NB4 (cell line): ENCODE results near the gene PAQR8.

Source experiments
- DNase-seq: peaks from one replicate; pipeline ENCODE4 v3.0.0; 2010; ENCODE audit warnings: low read depth
- H3K4me3 ChIP-seq: one replicate; pipeline ENCODE4 v1.5.1; 2011; ENCODE audit warnings: mild to moderate bottlenecking, low read depth, low read length, moderate library complexity
- MYC ChIP-seq: IDR thresholded peaks from 2 replicates; pipeline ENCODE4 v1.6.1; 2011; ENCODE audit warnings: low read depth, low read length
- POLR2A ChIP-seq: IDR thresholded peaks from 2 replicates; pipeline ENCODE4 v1.6.1; 2011; ENCODE audit warnings: mild to moderate bottlenecking; ENCODE audit not compliant: insufficient read length; ENCODE audit errors: extremely low read depth
- TF ChIP-seq, protein P1 (sequence below): IDR thresholded peaks from one replicate; pipeline ENCODE4 v1.5.1; 2012; ENCODE audit warnings: low read depth, low read length
- TF ChIP-seq, protein P2 (sequence below): IDR thresholded peaks from 2 replicates; pipeline ENCODE4 v1.6.1; 2011; ENCODE audit warnings: low read depth, low read length

The PAQR8 gene

GRCh38 chr6:52388790-52389189 lies 26.8 kb downstream of the PAQR8 start:
- no peak overlapping the region for H3K4me3 ChIP-seq
- TF ChIP-seq, protein P1, sequence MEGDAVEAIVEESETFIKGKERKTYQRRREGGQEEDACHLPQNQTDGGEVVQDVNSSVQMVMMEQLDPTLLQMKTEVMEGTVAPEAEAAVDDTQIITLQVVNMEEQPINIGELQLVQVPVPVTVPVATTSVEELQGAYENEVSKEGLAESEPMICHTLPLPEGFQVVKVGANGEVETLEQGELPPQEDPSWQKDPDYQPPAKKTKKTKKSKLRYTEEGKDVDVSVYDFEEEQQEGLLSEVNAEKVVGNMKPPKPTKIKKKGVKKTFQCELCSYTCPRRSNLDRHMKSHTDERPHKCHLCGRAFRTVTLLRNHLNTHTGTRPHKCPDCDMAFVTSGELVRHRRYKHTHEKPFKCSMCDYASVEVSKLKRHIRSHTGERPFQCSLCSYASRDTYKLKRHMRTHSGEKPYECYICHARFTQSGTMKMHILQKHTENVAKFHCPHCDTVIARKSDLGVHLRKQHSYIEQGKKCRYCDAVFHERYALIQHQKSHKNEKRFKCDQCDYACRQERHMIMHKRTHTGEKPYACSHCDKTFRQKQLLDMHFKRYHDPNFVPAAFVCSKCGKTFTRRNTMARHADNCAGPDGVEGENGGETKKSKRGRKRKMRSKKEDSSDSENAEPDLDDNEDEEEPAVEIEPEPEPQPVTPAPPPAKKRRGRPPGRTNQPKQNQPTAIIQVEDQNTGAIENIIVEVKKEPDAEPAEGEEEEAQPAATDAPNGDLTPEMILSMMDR = no peak
- TF ChIP-seq, protein P2, sequence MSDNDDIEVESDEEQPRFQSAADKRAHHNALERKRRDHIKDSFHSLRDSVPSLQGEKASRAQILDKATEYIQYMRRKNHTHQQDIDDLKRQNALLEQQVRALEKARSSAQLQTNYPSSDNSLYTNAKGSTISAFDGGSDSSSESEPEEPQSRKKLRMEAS = no peak
- TF ChIP-seq MYC (no peak), POLR2A (no peak)
- no peak for DNase-seq

DNA sequence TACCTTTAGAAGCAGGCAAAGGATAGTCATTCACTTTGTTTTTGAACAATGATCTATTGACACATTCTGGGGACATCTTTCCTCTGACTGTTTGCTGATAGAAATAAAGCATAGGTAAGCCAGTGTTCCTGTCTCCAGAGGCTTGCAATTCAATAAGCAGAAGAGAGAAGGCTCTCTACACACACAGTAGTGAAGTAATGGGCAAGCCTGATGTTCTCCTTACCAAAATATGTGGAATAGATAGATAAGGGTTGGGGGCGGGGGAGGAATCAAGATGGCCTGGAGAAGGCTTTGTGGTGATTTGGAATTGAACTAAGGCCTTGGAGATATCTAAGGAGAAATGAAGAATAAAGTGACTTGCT lies 27.3 kb downstream of the PAQR8 start:
- H3K4me3 ChIP-seq = no peak overlapping the region
- peak; percentile 18 for DNase-seq
- no peak for TF ChIP-seq MYC
- no peak for TF ChIP-seq POLR2A
- TF ChIP-seq, protein P2 = no peak
- TF ChIP-seq, protein P1 = no peak

DNA sequence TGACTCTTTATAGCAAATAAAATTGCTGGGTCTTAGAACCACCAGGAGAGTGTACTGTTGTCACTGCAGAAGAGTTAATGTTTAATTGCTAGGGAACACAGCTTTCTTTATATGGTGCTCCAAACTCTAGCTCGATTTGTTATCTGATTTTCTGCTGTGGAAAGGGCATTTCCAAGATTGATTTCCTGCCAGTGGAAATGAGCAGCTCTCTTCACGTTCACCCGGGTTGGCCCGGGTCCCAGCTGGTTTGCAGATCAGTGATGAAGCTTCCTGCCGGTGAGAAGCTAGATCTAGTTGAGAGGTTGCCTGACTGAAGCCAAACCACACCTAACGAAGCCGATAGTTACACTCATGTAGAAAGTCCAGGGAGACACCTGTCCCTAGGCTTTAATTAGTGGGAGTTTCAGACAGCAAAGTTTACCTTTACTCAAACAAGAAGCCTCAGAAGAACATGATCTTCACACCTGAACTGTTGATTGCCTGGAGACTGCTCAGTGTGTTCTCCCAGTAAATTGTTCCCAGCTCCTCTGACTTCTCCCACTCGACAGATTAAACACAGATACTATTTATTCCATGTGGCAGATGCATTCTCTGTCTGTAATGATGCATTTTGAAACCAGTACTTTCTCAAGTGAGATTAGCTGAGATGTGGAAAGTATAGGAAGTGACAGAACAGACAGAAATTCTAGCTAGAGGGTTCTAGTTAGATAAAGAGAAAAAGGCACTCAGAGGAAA lies 27.8 kb downstream of the PAQR8 start:
- DNase-seq = peak; percentile 40
- TF ChIP-seq, protein P2 = no peak
- TF ChIP-seq MYC (no peak), POLR2A (no peak)
- TF ChIP-seq, protein P1 = no peak
- peak overlapping the region; percentile 23 for H3K4me3 ChIP-seq

DNA sequence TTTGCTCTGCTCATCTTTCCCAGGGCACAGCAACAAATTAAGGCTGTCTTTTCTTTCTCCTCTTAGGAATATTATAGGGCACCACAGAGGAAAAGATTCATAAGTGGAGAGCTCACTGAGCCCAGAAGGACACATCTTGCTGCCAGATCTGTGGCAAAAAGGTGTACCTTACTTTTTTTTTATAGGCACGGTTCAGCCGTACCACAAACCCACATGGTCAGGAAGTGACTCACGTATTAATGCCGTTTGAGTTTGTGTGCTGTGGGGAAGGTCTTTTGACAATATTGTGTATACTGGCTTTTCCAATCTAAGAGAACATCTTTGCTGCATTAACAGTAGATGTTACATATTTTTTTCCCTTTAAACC lies 28.4 kb downstream of the PAQR8 start:
- peak; percentile 85 for DNase-seq
- TF ChIP-seq, protein P1 = no peak
- TF ChIP-seq, protein P2 = peak; percentile 90
- no peak for TF ChIP-seq POLR2A
- TF ChIP-seq MYC = peak; percentile 86
- H3K4me3 ChIP-seq = peak overlapping the region; percentile 28

- TF ChIP-seq, protein P1 = no peak
- TF ChIP-seq MYC (no peak), POLR2A (no peak)
- TF ChIP-seq, protein P2 = no peak
- H3K4me3 ChIP-seq = no peak overlapping the region
- no peak for DNase-seq
Observed at GRCh38 chr6:52391599-52391998, 29.6 kb downstream of the PAQR8 start.

DNA sequence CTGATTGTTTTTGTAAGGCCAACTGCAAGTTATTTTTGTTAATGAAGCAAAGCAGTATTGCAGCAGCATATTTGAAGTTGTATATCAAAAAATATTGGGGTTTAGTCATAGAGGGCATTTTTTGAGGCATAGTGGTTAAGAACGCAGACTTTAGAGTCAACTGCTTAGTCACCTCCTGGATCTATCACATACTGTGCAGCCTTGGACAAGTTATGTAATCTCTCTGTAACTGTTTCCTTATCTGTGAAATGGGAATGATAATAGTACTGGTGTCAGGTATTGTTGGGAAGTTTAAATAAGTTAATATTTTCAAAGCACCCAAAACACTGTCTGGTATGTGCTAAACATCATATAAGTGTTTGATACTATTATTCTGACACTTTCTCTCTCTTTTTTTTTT lies 31.0 kb downstream of the PAQR8 start:
- no peak overlapping the region for H3K4me3 ChIP-seq
- no peak for TF ChIP-seq MYC
- TF ChIP-seq, protein P1 = no peak
- TF ChIP-seq POLR2A = no peak
- TF ChIP-seq, protein P2 = no peak
- peak; percentile 23 for DNase-seq
